ENCODE data around the gene OTOS. TPM values are rescaled to one million over a fixed set of nuclear protein-coding genes. Genes with fewer than 3 reads are reported as not detected.

OTOS gene
- total and polyA plus RNA-seq, 2 experiments from 2014 or later, result not detected

- in situ Hi-C loops (cut with MboI), result no loop called here
- WGBS, 2 experiments (ENCODE audit: low coverage in 1 of 2, low lambda C conversion rate in 2 of 2, missing lambda C conversion rate in 2 of 2), result 19 to 26% methylated on average over 8 of the region's 8 CpGs
- no peaks in the 10 kb centered on the region for H3K79me2 ChIP-seq (ENCODE audit: insufficient read depth)
- no peak overlapping the region for H3K27ac ChIP-seq
- H3K4me1 ChIP-seq (ENCODE audit: insufficient read depth), result no peaks in the 10 kb centered on the region
- H3K9ac ChIP-seq, result no peak overlapping the region
- H2AFZ ChIP-seq, result no peak overlapping the region
- DNase-seq, result no peak
- H3K27me3 ChIP-seq (replicated peaks; ENCODE audit: insufficient read depth), result peaks cover 32% of the 10 kb centered on the region
- no peak overlapping the region for H3K4me2 ChIP-seq (ENCODE audit: unreplicated experiment)
- H3K9me2 ChIP-seq (ENCODE audit: insufficient read depth), result no peaks in the 10 kb centered on the region
- no peak overlapping the region for H3K4me3 ChIP-seq
- TF ChIP-seq EZH2phosphoT487 (IDR thresholded peaks at IDR 0.05; ENCODE audit: insufficient read depth, low read depth) (no peak), EZH2 (IDR thresholded peaks at IDR 0.05; ENCODE audit: insufficient read depth, poor library complexity, severe bottlenecking) (no peak)
- no peaks in the 10 kb centered on the region for H3K9me3 ChIP-seq (ENCODE audit: low read depth)
- no peaks in the 10 kb centered on the region for H3F3A ChIP-seq (ENCODE audit: insufficient read depth)
- no peaks in the 10 kb centered on the region for H4K20me1 ChIP-seq (ENCODE audit: insufficient read depth)
- no peaks in the 10 kb centered on the region for H3K36me3 ChIP-seq (ENCODE audit: low read depth)
Measured at GRCh38 chr2:240154606-240155005, 14.1 kb upstream of the OTOS start.

- H2AFZ ChIP-seq, result no peak overlapping the region
- no peaks in the 10 kb centered on the region for H4K20me1 ChIP-seq (ENCODE audit: insufficient read depth)
- WGBS, 2 experiments (ENCODE audit: low coverage in 1 of 2, low lambda C conversion rate in 2 of 2, missing lambda C conversion rate in 2 of 2), result 31 to 55% methylated on average over 2 to 3 of the region's 3 CpGs
- no peak for DNase-seq
- no peaks in the 10 kb centered on the region for H3K9me2 ChIP-seq (ENCODE audit: insufficient read depth)
- in situ Hi-C loops (cut with MboI), result no loop called here
- no peaks in the 10 kb centered on the region for H3K79me2 ChIP-seq (ENCODE audit: insufficient read depth)
- H3K4me1 ChIP-seq (ENCODE audit: insufficient read depth), result no peaks in the 10 kb centered on the region
- no peak overlapping the region for H3K4me3 ChIP-seq
- no peak for TF ChIP-seq EZH2 (IDR thresholded peaks at IDR 0.05; ENCODE audit: insufficient read depth, poor library complexity, severe bottlenecking)
- TF ChIP-seq EZH2phosphoT487 (IDR thresholded peaks at IDR 0.05; ENCODE audit: insufficient read depth, low read depth), result no peak
- H3K27ac ChIP-seq, result no peak overlapping the region
- H3K4me2 ChIP-seq (ENCODE audit: unreplicated experiment), result no peak overlapping the region
- no peaks in the 10 kb centered on the region for H3F3A ChIP-seq (ENCODE audit: insufficient read depth)
- H3K27me3 ChIP-seq (replicated peaks; ENCODE audit: insufficient read depth), result peaks cover 32% of the 10 kb centered on the region
- H3K9ac ChIP-seq, result no peak overlapping the region
- H3K9me3 ChIP-seq (ENCODE audit: low read depth), result no peaks in the 10 kb centered on the region
- H3K36me3 ChIP-seq (ENCODE audit: low read depth), result no peaks in the 10 kb centered on the region
Measured at GRCh38 chr2:240153418-240153817, 13.0 kb upstream of the OTOS start.

- TF ChIP-seq EZH2 (IDR thresholded peaks at IDR 0.05; ENCODE audit: insufficient read depth, poor library complexity, severe bottlenecking), result no peak
- no peak for TF ChIP-seq EZH2phosphoT487 (IDR thresholded peaks at IDR 0.05; ENCODE audit: insufficient read depth, low read depth)
- no peaks in the 10 kb centered on the region for H3K9me2 ChIP-seq (ENCODE audit: insufficient read depth)
- no peak overlapping the region for H2AFZ ChIP-seq
- no peaks in the 10 kb centered on the region for H4K20me1 ChIP-seq (ENCODE audit: insufficient read depth)
- H3K4me1 ChIP-seq (ENCODE audit: insufficient read depth), result no peaks in the 10 kb centered on the region
- H3K4me2 ChIP-seq (ENCODE audit: unreplicated experiment), result no peak overlapping the region
- H3K4me3 ChIP-seq, result no peak overlapping the region
- peaks cover 29% of the 10 kb centered on the region for H3K27me3 ChIP-seq (replicated peaks; ENCODE audit: insufficient read depth)
- H3K79me2 ChIP-seq (ENCODE audit: insufficient read depth), result no peaks in the 10 kb centered on the region
- H3K27ac ChIP-seq, result no peak overlapping the region
- WGBS, 2 experiments (ENCODE audit: low coverage in 1 of 2, low lambda C conversion rate in 2 of 2, missing lambda C conversion rate in 2 of 2), result 33 to 40% methylated on average over 15 of the region's 15 CpGs
- no peaks in the 10 kb centered on the region for H3K9me3 ChIP-seq (ENCODE audit: low read depth)
- H3K36me3 ChIP-seq (ENCODE audit: low read depth), result no peaks in the 10 kb centered on the region
- peak; percentile 25 for DNase-seq
- in situ Hi-C loops (cut with MboI), result no loop called here
- no peaks in the 10 kb centered on the region for H3F3A ChIP-seq (ENCODE audit: insufficient read depth)
- H3K9ac ChIP-seq, result no peak overlapping the region
Measured at GRCh38 chr2:240151477-240152031, 11.1 kb upstream of the OTOS start.

- in situ Hi-C loops (cut with MboI), result no loop called here
- no peaks in the 10 kb centered on the region for H3K4me1 ChIP-seq (ENCODE audit: insufficient read depth)
- no peak overlapping the region for H3K27ac ChIP-seq
- no peak overlapping the region for H2AFZ ChIP-seq
- no peaks in the 10 kb centered on the region for H3K9me3 ChIP-seq (ENCODE audit: low read depth)
- H3K9me2 ChIP-seq (ENCODE audit: insufficient read depth), result no peaks in the 10 kb centered on the region
- DNase-seq, result peak; percentile 62
- no peaks in the 10 kb centered on the region for H3K36me3 ChIP-seq (ENCODE audit: low read depth)
- no peak overlapping the region for H3K4me3 ChIP-seq
- H3K27me3 ChIP-seq (replicated peaks; ENCODE audit: insufficient read depth), result peaks cover 29% of the 10 kb centered on the region
- H3F3A ChIP-seq (ENCODE audit: insufficient read depth), result no peaks in the 10 kb centered on the region
- H4K20me1 ChIP-seq (ENCODE audit: insufficient read depth), result no peaks in the 10 kb centered on the region
- H3K79me2 ChIP-seq (ENCODE audit: insufficient read depth), result no peaks in the 10 kb centered on the region
- H3K9ac ChIP-seq, result no peak overlapping the region
- 13 to 14% methylated on average over 12 of the region's 12 CpGs for WGBS, 2 experiments (ENCODE audit: low coverage in 1 of 2, low lambda C conversion rate in 2 of 2, missing lambda C conversion rate in 2 of 2)
- TF ChIP-seq EZH2 (IDR thresholded peaks at IDR 0.05; ENCODE audit: insufficient read depth, poor library complexity, severe bottlenecking), result no peak
- TF ChIP-seq EZH2phosphoT487 (IDR thresholded peaks at IDR 0.05; ENCODE audit: insufficient read depth, low read depth), result no peak
- no peak overlapping the region for H3K4me2 ChIP-seq (ENCODE audit: unreplicated experiment)
Measured at GRCh38 chr2:240149943-240150784, 9.7 kb upstream of the OTOS start.
